Breast epithelium (tissue), 4 donors: Measurements from ENCODE around the gene SERGEF. TPM values are rescaled to one million over a fixed set of nuclear protein-coding genes. Genes with fewer than 3 reads are reported as not detected.

Source experiments
- DNase-seq, 2 donors: peaks; one replicate each; pipeline ENCODE4 v3.0.0-alpha.2; 2019; ENCODE audit warnings: low spot score in 2 of 2
- H3K27ac ChIP-seq, 2 donors: fragments of 200-600 bp; sonication (generic) in 1 of 2; one replicate each; pipeline ENCODE4 v1.5.1; 2016 to 2019; ENCODE audit warnings: mild to moderate bottlenecking in 1 of 2
- H3K27me3 ChIP-seq, 2 donors: fragments of 200-600 bp; sonication (generic) in 1 of 2; one replicate each; pipeline versions ENCODE4 v1.5.1 to v1.6.0; 2017 to 2019; ENCODE audit warnings: control low read depth in 1 of 2, mild to moderate bottlenecking in 1 of 2
- H3K36me3 ChIP-seq: fragments of 200-600 bp; one replicate; pipeline ENCODE4 v1.5.1; 2019
- H3K4me1 ChIP-seq, 2 donors: fragments of 200-600 bp; sonication (generic); one replicate each; pipeline ENCODE4 v1.5.1; 2016 to 2019; ENCODE audit warnings: control low read depth in 1 of 2
- H3K4me3 ChIP-seq, 3 donors: fragments of 200-600 bp; sonication (generic); 1 replicate in 2 of 3; 2 replicates in 1 of 3; pipeline ENCODE4 v1.5.1; 2016 to 2019; ENCODE audit warnings: mild to moderate bottlenecking in 3 of 3, moderate library complexity in 2 of 3
- H3K9me3 ChIP-seq, 2 donors: fragments of 200-600 bp; sonication (generic) in 1 of 2; one replicate each; pipeline ENCODE4 v1.5.1; 2016 to 2019; ENCODE audit warnings: control low read depth in 1 of 2
- POLR2A ChIP-seq: fragments of 450-650 bp; IDR thresholded peaks from one replicate; pipeline ENCODE4 v1.6.1; 2016; ENCODE audit warnings: antibody characterized with exemption, mild to moderate bottlenecking, moderate library complexity
- POLR2AphosphoS5 ChIP-seq, 3 donors: sonication (generic); formaldehyde crosslinking; IDR thresholded peaks; one replicate each; pipeline ENCODE4 v1.6.1; 2017; ENCODE audit warnings: antibody characterized with exemption in 3 of 3
- intact Hi-C: fragments of 100-400 bp; cut with DNase I; formaldehyde crosslinking; loops from one replicate; pipeline ENCODE4 v1.15.1; 2023; ENCODE audit warnings: low total_unique reads
- total RNA-seq, 3 donors: library from RNA; depleted of rRNA; stranded (reverse); fragments of >200 nt; gene quantifications; one replicate each; pipeline ENCODE4 v1.1.0, GENCODE V29; 2016
- TF ChIP-seq, protein P1 (sequence below), 3 donors: fragments of 450-650 bp; IDR thresholded peaks; one replicate each; pipeline ENCODE4 v1.5.1; 2016 to 2017; ENCODE audit warnings: antibody characterized with exemption in 3 of 3, mild to moderate bottlenecking in 3 of 3, moderate library complexity in 3 of 3

The SERGEF gene
- total RNA-seq, 3 donors from 2014 or later: 31.8 to 47.5 (median 41.9) TPM

DNA sequence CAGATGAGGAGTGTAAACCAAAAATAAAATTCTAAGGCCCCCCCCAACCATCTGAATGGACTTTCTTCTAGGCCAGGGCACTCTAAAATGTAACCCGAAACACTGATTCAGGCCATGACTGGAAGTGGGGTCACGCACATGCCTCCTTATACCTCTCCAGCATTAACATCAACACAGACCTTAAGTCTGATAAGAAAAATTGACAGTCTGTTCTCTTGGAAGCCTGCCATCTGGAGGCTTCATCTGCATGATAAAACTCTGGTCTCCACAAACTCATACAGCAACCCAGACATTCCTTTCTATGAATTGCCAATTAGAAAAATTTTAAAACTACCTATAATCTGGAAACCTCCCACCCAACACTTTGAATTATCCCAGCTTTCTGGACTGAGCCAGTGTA is 3.9 kb upstream of the SERGEF start:
- intact Hi-C loops: no loop called here
- TF ChIP-seq POLR2A (no peak), POLR2AphosphoS5 (IDR thresholded peaks at IDR 0.05) (no peak)
- TF ChIP-seq, protein P1, sequence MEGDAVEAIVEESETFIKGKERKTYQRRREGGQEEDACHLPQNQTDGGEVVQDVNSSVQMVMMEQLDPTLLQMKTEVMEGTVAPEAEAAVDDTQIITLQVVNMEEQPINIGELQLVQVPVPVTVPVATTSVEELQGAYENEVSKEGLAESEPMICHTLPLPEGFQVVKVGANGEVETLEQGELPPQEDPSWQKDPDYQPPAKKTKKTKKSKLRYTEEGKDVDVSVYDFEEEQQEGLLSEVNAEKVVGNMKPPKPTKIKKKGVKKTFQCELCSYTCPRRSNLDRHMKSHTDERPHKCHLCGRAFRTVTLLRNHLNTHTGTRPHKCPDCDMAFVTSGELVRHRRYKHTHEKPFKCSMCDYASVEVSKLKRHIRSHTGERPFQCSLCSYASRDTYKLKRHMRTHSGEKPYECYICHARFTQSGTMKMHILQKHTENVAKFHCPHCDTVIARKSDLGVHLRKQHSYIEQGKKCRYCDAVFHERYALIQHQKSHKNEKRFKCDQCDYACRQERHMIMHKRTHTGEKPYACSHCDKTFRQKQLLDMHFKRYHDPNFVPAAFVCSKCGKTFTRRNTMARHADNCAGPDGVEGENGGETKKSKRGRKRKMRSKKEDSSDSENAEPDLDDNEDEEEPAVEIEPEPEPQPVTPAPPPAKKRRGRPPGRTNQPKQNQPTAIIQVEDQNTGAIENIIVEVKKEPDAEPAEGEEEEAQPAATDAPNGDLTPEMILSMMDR (IDR thresholded peaks at IDR 0.05): no peak
- Histone ChIP-seq H3K4me3 (no peak overlapping the region), H3K27me3 (no peaks in the 10 kb centered on the region), H3K9me3 (no peaks in the 10 kb centered on the region), H3K4me1 (no peaks in the 10 kb centered on the region), H3K27ac (no peak overlapping the region), H3K36me3 (no peaks in the 10 kb centered on the region)
- no peak for DNase-seq

DNA sequence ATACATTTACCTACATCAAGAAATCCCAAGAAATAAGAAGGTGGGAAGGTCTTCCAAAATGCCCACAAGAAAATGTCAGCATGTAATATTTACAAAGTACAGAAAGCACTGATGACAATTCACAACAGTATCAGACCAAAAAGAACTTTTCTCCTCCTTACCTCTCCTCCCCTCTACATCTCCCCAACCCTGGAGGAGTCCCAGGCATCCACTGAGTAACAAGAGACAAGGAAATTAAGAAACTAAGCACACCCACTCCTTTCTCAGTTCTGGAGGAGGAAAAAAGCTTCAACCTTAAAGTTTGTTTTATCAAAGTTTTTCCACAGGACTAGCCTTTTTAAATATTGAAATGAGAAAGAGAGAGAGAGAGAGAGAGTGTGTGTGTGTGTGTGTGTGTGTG is 2.0 kb upstream of the SERGEF start:
- no peaks in the 10 kb centered on the region for H3K36me3 ChIP-seq
- H3K27ac ChIP-seq: no peak overlapping the region
- H3K27me3 ChIP-seq: no peaks in the 10 kb centered on the region
- no peaks in the 10 kb centered on the region for H3K9me3 ChIP-seq
- intact Hi-C loops: no loop called here
- no peak overlapping the region for H3K4me3 ChIP-seq
- TF ChIP-seq POLR2A: no peak
- H3K4me1 ChIP-seq: no peaks in the 10 kb centered on the region
- DNase-seq: no peak

DNA sequence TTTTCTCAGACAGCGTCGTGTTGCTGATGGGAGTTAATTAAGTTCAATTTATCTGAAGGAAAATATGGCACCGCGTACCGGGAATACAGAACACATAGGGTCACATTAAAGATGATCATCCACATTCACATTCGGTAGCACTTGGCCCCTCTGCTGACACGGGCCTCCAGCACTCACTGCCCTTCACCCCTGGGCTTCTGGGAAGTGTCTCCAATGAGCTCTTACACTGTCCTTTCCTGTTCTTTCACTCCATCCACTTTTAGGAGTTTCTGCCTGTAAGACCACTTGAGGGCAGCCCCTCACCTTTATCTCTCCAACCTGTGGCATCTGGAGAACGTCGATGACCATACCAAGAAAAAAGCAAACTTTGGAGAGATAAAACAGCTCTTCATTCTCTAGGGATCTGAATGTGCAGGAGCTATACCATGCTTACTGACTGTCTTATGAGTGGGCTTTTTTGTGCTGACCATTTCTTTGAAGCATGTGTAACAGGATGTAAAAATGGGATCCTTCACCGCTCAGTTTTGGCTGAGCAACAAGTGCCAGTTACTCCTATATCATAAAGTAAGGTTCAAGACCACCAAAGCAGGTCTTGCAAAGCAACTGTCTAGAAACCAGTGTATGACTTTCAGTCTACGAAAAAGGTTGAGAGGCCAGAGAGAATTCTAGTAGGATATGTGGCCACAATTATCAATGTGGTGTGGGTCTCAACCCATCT is 1.1 kb upstream of the SERGEF start:
- H3K27me3 ChIP-seq: no peaks in the 10 kb centered on the region
- no peaks in the 10 kb centered on the region for H3K9me3 ChIP-seq
- peak overlapping the region; percentile 86 to 93 for H3K27ac ChIP-seq
- DNase-seq: no peak
- no peaks in the 10 kb centered on the region for H3K36me3 ChIP-seq
- H3K4me3 ChIP-seq: peak overlapping the region; percentile 73 to 78 (median 74)
- H3K4me1 ChIP-seq: no peaks in the 10 kb centered on the region
- TF ChIP-seq POLR2A: no peak
- TF ChIP-seq POLR2AphosphoS5 (IDR thresholded peaks at IDR 0.05): no peak
- TF ChIP-seq, protein P1 (IDR thresholded peaks at IDR 0.05): no peak
- intact Hi-C loops: no loop called here

DNA sequence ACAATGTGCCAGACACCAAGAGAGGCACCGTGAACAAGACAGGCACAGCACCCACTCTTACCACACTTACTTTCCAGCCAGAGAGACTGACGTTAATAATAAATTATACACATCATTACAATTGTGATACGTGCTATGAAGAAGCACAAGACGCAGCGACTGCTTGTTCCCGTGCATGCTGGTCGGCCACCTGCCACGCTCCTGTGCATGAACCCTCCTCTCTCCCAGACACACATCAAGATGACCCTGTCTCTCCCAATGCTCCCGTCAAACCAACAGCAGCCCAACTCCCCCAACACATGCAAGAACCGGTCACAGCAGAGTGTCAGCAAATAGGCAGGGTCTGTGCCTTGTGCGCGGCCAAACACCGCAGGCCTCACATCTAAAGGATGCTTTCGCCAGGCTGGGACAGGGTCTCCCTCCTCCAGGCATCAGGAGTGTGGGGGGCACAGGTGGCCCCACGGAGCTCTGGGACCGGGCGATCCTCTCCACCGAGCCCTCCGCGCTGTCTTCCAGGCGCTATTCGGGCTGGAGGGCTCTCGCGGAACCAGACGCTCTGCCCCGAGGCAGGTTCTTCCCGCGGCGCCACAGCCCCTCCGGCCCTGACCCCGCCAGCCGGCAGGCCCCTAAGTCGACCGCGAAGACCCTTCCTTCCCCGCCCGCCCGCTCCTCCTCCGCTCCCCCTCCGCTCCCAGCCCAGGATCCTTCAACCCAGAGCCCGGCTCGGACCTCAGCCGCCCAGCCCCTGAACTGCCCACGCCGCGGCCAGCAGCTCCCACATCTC is 533 bp downstream of the SERGEF start:
- Histone ChIP-seq H3K27me3 (no peaks in the 10 kb centered on the region), H3K4me3 (peak overlapping the region; percentile 73 to 78 (median 74)), H3K9me3 (no peaks in the 10 kb centered on the region), H3K36me3 (no peaks in the 10 kb centered on the region), H3K4me1 (no peaks in the 10 kb centered on the region), H3K27ac (peak overlapping the region; percentile 86 to 93)
- intact Hi-C loops: no loop called here
- TF ChIP-seq POLR2AphosphoS5 (IDR thresholded peaks at IDR 0.05): no peak
- no peak for TF ChIP-seq POLR2A
- TF ChIP-seq, protein P1 (IDR thresholded peaks at IDR 0.05): no peak
- no peak for DNase-seq

DNA sequence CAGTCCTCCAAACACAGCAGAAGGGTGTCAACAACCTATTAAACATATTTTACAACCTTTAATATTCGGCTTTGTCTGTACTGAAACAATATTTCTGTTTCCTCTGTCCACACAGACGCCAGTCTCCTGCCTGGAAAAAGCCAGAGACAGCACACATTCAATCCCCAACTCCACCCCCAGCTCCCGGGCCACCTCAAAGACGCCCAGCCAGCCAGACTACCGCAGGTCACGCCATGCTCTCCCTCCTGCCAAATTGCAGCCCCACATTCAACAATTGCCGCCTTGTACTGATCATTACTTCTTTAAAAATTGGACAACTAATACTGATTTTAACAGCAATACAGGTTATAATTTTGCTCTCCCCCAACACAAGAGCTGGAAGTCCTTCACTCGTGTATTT is 1.2 kb downstream of the SERGEF start:
- no peak for DNase-seq
- Histone ChIP-seq H3K4me3 (peak overlapping the region in 1 of 3 donors; percentile 78), H3K9me3 (no peaks in the 10 kb centered on the region), H3K27ac (peak overlapping the region; percentile 86 to 93), H3K27me3 (no peaks in the 10 kb centered on the region), H3K4me1 (no peaks in the 10 kb centered on the region), H3K36me3 (no peaks in the 10 kb centered on the region)
- intact Hi-C loops: no loop called here
- TF ChIP-seq POLR2A (no peak), POLR2AphosphoS5 (IDR thresholded peaks at IDR 0.05) (no peak)
- TF ChIP-seq, protein P1 (IDR thresholded peaks at IDR 0.05): no peak
